ENCODE results near the gene DNAL1. TPM values are rescaled to one million over a fixed set of nuclear protein-coding genes. Genes with fewer than 3 reads are reported as not detected.

The DNAL1 gene
- total RNA-seq, 1 experiment from 2014 or later, result 14.6 TPM

DNA sequence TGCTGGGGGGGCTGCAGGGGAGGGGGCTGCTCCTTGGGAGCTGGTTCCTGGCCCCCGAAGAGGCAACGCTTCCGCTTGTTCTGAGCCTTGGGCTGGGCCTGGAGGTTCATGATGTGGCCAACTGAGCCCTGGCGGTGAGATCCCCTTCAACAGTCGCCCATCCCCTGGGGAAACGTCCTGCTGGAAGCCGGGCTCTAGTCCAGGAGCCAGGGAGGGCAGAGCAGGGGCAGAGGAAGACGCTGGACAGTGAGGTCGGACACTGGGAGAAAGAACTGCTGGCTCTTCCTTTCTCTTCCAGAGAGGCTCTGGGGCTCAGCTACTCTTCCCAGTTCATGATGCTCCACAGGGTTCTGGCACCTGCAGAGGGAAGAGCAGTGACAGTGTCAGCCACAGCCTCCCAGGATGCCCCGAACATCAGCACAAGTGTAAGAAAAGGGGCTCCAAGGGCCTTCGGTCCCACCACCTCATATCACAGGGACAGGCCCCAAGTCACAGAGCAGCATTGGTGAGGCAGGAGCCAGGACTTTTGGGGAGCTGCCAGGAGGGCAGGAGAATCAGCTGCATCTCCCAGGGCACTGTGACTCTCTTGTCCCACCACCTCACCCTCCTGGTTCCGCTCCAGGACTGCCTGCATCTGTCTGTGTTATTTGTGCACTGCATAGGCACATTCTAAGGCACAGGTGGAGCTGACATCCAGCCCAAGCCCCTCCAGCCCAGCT, 95.3 kb downstream of the DNAL1 start:
- intact Hi-C loops (cut with micrococcal nuclease), result no loop called here
- Histone ChIP-seq H3K27ac (ENCODE audit: low read depth, low read length) (peak overlapping the region; percentile 84), H3K9me3 (ENCODE audit: control insufficient read depth in 1 of 2, insufficient read depth in 1 of 2, low read depth in 1 of 2, low read length in 2 of 2) (no peaks in the 10 kb centered on the region), H3K27me3 (ENCODE audit: insufficient read depth, low read length) (no peaks in the 10 kb centered on the region), H3K4me3 (replicated peaks in 1 of 2; ENCODE audit: low read depth in 1 of 2, low read length in 2 of 2) (0 out of 4 replicates have a peak overlapping the region, but pooled peaks of 1 of the 2 experiments have one; percentile 52), H3K4me2 (ENCODE audit: low read length) (peak overlapping the region; percentile 89), H3K9me2 (ENCODE audit: insufficient read depth) (no peaks in the 10 kb centered on the region), H3K36me3 (ENCODE audit: control insufficient read depth in 1 of 2, insufficient read depth in 2 of 2, low read length in 2 of 2) (peaks cover 8 to 13% of the 10 kb centered on the region in 2 experiments; a peak in 3 of 4 replicates), H2AFZ (ENCODE audit: low read depth, low read length, poor library complexity, severe bottlenecking) (no peak overlapping the region), H3K9ac (ENCODE audit: low read length) (peak overlapping the region; percentile 64; the same call in 1 of the 2 replicates), H4K20me1 (ENCODE audit: insufficient read depth) (peaks cover 3% of the 10 kb centered on the region; the same call in 1 of the 2 replicates), H3K4me1 (ENCODE audit: control insufficient read depth in 1 of 2, insufficient read depth in 2 of 2, low read length in 2 of 2) (peaks cover 54 to 58% of the 10 kb centered on the region in 2 experiments), H3K79me2 (ENCODE audit: insufficient read depth, low read length) (peaks cover 61% of the 10 kb centered on the region)
- ChIA-PET RAD21 (ENCODE audit: low non-redundant PET in 1 of 2, low total read pairs in 2 of 2, uncharacterized antibody in 2 of 2, unreplicated experiment in 2 of 2) (no interaction called here), CTCF (interaction anchor here (1.1 to 2.5 kb wide), 3 partner anchors 11 to 111 kb away, joined by 5 to 13 read pairs (median 10); partner anchors contain the start of gene PTGR2), POLR2A (no interaction called here)
- BruUV-seq (replicated peaks), result no TSS peak
- no peak for TF ChIP-seq SP1 (IDR thresholded peaks at IDR 0.05; ENCODE audit: low read depth)
- TF ChIP-seq, protein P1, sequence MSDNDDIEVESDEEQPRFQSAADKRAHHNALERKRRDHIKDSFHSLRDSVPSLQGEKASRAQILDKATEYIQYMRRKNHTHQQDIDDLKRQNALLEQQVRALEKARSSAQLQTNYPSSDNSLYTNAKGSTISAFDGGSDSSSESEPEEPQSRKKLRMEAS (IDR thresholded peaks at IDR 0.05), result no peak
- no peak for TF ChIP-seq RAD21 (IDR thresholded peaks at IDR 0.05; ENCODE audit: low read depth)
- no peak for TF ChIP-seq TCF7L2 (IDR thresholded peaks at IDR 0.05; ENCODE audit: borderline replicate concordance, extremely low read depth, insufficient read depth, insufficient read length)
- TF ChIP-seq, protein P2, sequence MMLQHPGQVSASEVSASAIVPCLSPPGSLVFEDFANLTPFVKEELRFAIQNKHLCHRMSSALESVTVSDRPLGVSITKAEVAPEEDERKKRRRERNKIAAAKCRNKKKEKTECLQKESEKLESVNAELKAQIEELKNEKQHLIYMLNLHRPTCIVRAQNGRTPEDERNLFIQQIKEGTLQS (IDR thresholded peaks at IDR 0.05), result no peak
- TF ChIP-seq CEBPB (IDR thresholded peaks at IDR 0.05; ENCODE audit: low read depth), result no peak
- no peak for TF ChIP-seq POLR2A (IDR thresholded peaks at IDR 0.05; ENCODE audit: borderline replicate concordance, extremely low read depth, insufficient read depth, insufficient read length)
- TF ChIP-seq, protein P3, sequence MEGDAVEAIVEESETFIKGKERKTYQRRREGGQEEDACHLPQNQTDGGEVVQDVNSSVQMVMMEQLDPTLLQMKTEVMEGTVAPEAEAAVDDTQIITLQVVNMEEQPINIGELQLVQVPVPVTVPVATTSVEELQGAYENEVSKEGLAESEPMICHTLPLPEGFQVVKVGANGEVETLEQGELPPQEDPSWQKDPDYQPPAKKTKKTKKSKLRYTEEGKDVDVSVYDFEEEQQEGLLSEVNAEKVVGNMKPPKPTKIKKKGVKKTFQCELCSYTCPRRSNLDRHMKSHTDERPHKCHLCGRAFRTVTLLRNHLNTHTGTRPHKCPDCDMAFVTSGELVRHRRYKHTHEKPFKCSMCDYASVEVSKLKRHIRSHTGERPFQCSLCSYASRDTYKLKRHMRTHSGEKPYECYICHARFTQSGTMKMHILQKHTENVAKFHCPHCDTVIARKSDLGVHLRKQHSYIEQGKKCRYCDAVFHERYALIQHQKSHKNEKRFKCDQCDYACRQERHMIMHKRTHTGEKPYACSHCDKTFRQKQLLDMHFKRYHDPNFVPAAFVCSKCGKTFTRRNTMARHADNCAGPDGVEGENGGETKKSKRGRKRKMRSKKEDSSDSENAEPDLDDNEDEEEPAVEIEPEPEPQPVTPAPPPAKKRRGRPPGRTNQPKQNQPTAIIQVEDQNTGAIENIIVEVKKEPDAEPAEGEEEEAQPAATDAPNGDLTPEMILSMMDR (IDR thresholded peaks at IDR 0.05 in 2 of 3, conservative IDR thresholded peaks at IDR 0.05 in 1 of 3; ENCODE audit: borderline replicate concordance in 1 of 3, insufficient read depth in 1 of 3, low read depth in 2 of 3, low read length in 2 of 3), result no peak
- no peak for TF ChIP-seq EGR1 (IDR thresholded peaks at IDR 0.05; ENCODE audit: low read depth)
- no peak for TF ChIP-seq ELF1 (IDR thresholded peaks at IDR 0.05; ENCODE audit: borderline replicate concordance, low read depth)
- DNase-seq (ENCODE audit: low read depth, low spot score) (no peak), ATAC-seq (no peak)
